Naive thymus-derived CD8-positive, alpha-beta T cell (primary cell): ENCODE measurements around the gene KCNJ1. TPM values are rescaled to one million over a fixed set of nuclear protein-coding genes. Genes with fewer than 3 reads are reported as not detected.

ENCODE experiments used
- ATAC-seq, 2 donors: fragments of 150-1000 bp; cut with Tn5 transposase in 1 of 2; sonication (Bioruptor Pico), chemical (Tn5 transposase) in 1 of 2; 1 replicate in 1 of 2; 2 replicates in 1 of 2; pipeline ENCODE4 v1.10.0; 2021; ENCODE audit warnings: mild to moderate bottlenecking in 2 of 2, moderate library complexity in 2 of 2
- POLR2A ChIA-PET: fragments of 350-600 bp; sonication (Branson Sonifier 250); formaldehyde crosslinking; loops from one replicate; lab custom pipeline; 2021; ENCODE audit warnings: antibody characterized with exemption; lab: Charles Lee
- DNase-seq, 10 donors: peaks; one replicate each; pipeline versions ENCODE4 v3.0.0 to v3.0.0-alpha.2; 2020 to 2022
- H3K27ac Mint-ChIP-seq, 10 donors: one replicate each; pipeline ENCODE4 v1.8.0; 2020 to 2022; ENCODE audit warnings: mild to moderate bottlenecking in 10 of 10, mixed read lengths in 10 of 10, moderate library complexity in 4 of 10, inconsistent platforms in 1 of 10
- H3K27me3 Mint-ChIP-seq, 5 donors: one replicate each; pipeline ENCODE4 v1.8.0; 2021 to 2022; ENCODE audit warnings: mixed read lengths in 5 of 5
- H3K36me3 Mint-ChIP-seq, 3 donors: one replicate each; pipeline ENCODE4 v1.8.0; 2020 to 2022; ENCODE audit warnings: mixed read lengths in 3 of 3, mild to moderate bottlenecking in 2 of 3, inconsistent platforms in 1 of 3
- H3K4me1 Mint-ChIP-seq, 4 donors: one replicate each; pipeline ENCODE4 v1.8.0; 2021 to 2022; ENCODE audit warnings: mixed read lengths in 4 of 4
- H3K4me3 Mint-ChIP-seq, 10 donors: one replicate each; pipeline ENCODE4 v1.8.0; 2020 to 2022; ENCODE audit warnings: mild to moderate bottlenecking in 10 of 10, mixed read lengths in 10 of 10, moderate library complexity in 6 of 10, inconsistent platforms in 1 of 10
- H3K9me3 Mint-ChIP-seq, 9 donors: one replicate each; pipeline ENCODE4 v1.8.0; 2020 to 2022; ENCODE audit warnings: mixed read lengths in 9 of 9, mild to moderate bottlenecking in 3 of 9, inconsistent platforms in 1 of 9, moderate library complexity in 1 of 9
- polyA plus RNA-seq, 3 donors: library from polyadenylated mRNA; unstranded; fragments of 300-500 nt; fragmentation: Illumina TruSeq; gene quantifications; one replicate each; pipeline ENCODE4 v1.2.3, GENCODE V29; 2021
- total RNA-seq, 8 experiments: library from RNA in 2 of 8; stranded (reverse) in 2 of 8; gene quantifications; one replicate each; pipeline ENCODE4 v1.2.3 and lab custom pipeline; 2021 to 2026

Gene KCNJ1
- total and polyA plus RNA-seq, 5 experiments from 2014 or later = not detected

GRCh38 chr11:128907585-128907984 lies 40.5 kb upstream of the KCNJ1 start:
- Mint-ChIP-seq H3K36me3 (no peaks in the 10 kb centered on the region), H3K4me3 (no peak overlapping the region), H3K27ac (no peak overlapping the region), H3K9me3 (no peaks in the 10 kb centered on the region), H3K4me1 (peaks cover 6 to 39% (median 12%) of the 10 kb centered on the region in 4 donors), H3K27me3 (peaks cover 19 to 46% (median 34%) of the 10 kb centered on the region in 5 donors)
- ATAC-seq (no peak), DNase-seq (no peak)
- POLR2A ChIA-PET = no interaction called here

- ATAC-seq (no peak), DNase-seq (no peak)
- Mint-ChIP-seq H3K4me1 (peaks cover 6 to 39% (median 12%) of the 10 kb centered on the region in 4 donors), H3K9me3 (no peaks in the 10 kb centered on the region), H3K4me3 (peak overlapping the region; percentile 71 to 88 (median 80)), H3K36me3 (no peaks in the 10 kb centered on the region), H3K27me3 (peaks cover 15 to 42% (median 31%) of the 10 kb centered on the region in 5 donors), H3K27ac (peak overlapping the region in 1 of 10 donors; percentile 65)
- POLR2A ChIA-PET = interaction anchor here (0.6 kb wide), 1 partner anchor 749 kb away, joined by 3 read pairs; no protein-coding TSS in a partner anchor
Measured at GRCh38 chr11:128906185-128907050, 39.3 kb upstream of the KCNJ1 start.

GRCh38 chr11:128905345-128906184 lies 38.5 kb upstream of the KCNJ1 start:
- Mint-ChIP-seq H3K9me3 (no peaks in the 10 kb centered on the region), H3K27ac (peak overlapping the region in 4 of 10 donors; percentile 1 to 65 (median 36)), H3K27me3 (peaks cover 14 to 38% (median 29%) of the 10 kb centered on the region in 5 donors), H3K36me3 (no peaks in the 10 kb centered on the region), H3K4me3 (peak overlapping the region; percentile 71 to 88 (median 80)), H3K4me1 (peaks cover 6 to 39% (median 12%) of the 10 kb centered on the region in 4 donors)
- ATAC-seq (peak; percentile 79 to 82), DNase-seq (peak in 8 of 10 donors; percentile 9 to 48 (median 38))
- POLR2A ChIA-PET = interaction anchor here (0.6 kb wide), 1 partner anchor 749 kb away, joined by 3 read pairs; no protein-coding TSS in a partner anchor

- ATAC-seq (peak; percentile 37 to 60), DNase-seq (peak in 3 of 10 donors; percentile 11 to 16 (median 16))
- Mint-ChIP-seq H3K4me3 (peak overlapping the region; percentile 64 to 88 (median 78)), H3K36me3 (no peaks in the 10 kb centered on the region), H3K27me3 (peaks cover 14 to 31% (median 21%) of the 10 kb centered on the region in 5 donors), H3K4me1 (peaks cover 6 to 39% (median 12%) of the 10 kb centered on the region in 4 donors), H3K27ac (peak overlapping the region in 2 of 10 donors; percentile 34 to 53), H3K9me3 (no peaks in the 10 kb centered on the region)
- POLR2A ChIA-PET = no interaction called here
Measured at GRCh38 chr11:128904656-128905344, 37.7 kb upstream of the KCNJ1 start.

GRCh38 chr11:128904303-128904655 lies 37.2 kb upstream of the KCNJ1 start:
- no peak for DNase-seq
- H3K27me3 Mint-ChIP-seq = peaks cover 9 to 29% (median 17%) of the 10 kb centered on the region in 5 donors
- peak overlapping the region; percentile 64 to 88 (median 78) for H3K4me3 Mint-ChIP-seq
- H3K36me3 Mint-ChIP-seq = no peaks in the 10 kb centered on the region
- peaks cover 6 to 39% (median 12%) of the 10 kb centered on the region in 4 donors for H3K4me1 Mint-ChIP-seq
- POLR2A ChIA-PET = no interaction called here
- H3K27ac Mint-ChIP-seq = peak overlapping the region in 2 of 10 donors; percentile 15 to 53
- ATAC-seq = no peak
- no peaks in the 10 kb centered on the region for H3K9me3 Mint-ChIP-seq

GRCh38 chr11:128903248-128904061 lies 36.4 kb upstream of the KCNJ1 start:
- peak overlapping the region in 1 of 10 donors; percentile 84 for H3K27ac Mint-ChIP-seq

GRCh38 chr11:128902515-128903066 lies 35.5 kb upstream of the KCNJ1 start:
- ATAC-seq = no peak
- H3K36me3 Mint-ChIP-seq = no peaks in the 10 kb centered on the region
- POLR2A ChIA-PET = interaction anchor here (0.8 to 1.1 kb wide), 2 partner anchors 10 to 11 kb away, joined by 4 read pairs; partner anchors contain the start of gene KCNJ5
- no peaks in the 10 kb centered on the region for H3K9me3 Mint-ChIP-seq
- H3K4me1 Mint-ChIP-seq = peaks cover 6 to 31% (median 12%) of the 10 kb centered on the region in 4 donors
- no peak for DNase-seq
- peak overlapping the region in 1 of 10 donors; percentile 11 for H3K27ac Mint-ChIP-seq
- H3K27me3 Mint-ChIP-seq = peaks cover 5 to 21% (median 8%) of the 10 kb centered on the region in 5 donors
- peak overlapping the region in 1 of 10 donors; percentile 52 for H3K4me3 Mint-ChIP-seq

More at GRCh38 chr11:128903248-128904061, 36.4 kb upstream of the KCNJ1 start:
- DNase-seq = no peak
- Mint-ChIP-seq H3K9me3 (no peaks in the 10 kb centered on the region), H3K27me3 (peaks cover 7 to 27% (median 9%) of the 10 kb centered on the region in 5 donors), H3K4me1 (peaks cover 6 to 35% (median 12%) of the 10 kb centered on the region in 4 donors), H3K4me3 (peak overlapping the region in 9 of 10 donors; percentile 64 to 87 (median 77)), H3K36me3 (no peaks in the 10 kb centered on the region)
- POLR2A ChIA-PET = interaction anchor here (0.8 to 1.1 kb wide), 2 partner anchors 11 to 12 kb away, joined by 4 read pairs; partner anchors contain the start of gene KCNJ5
- ATAC-seq = no peak

- H3K36me3 Mint-ChIP-seq = no peaks in the 10 kb centered on the region
- ATAC-seq (no peak), DNase-seq (no peak)
- no peaks in the 10 kb centered on the region for H3K9me3 Mint-ChIP-seq
- POLR2A ChIA-PET = no interaction called here
- peak overlapping the region in 1 of 10 donors; percentile 52 for H3K4me3 Mint-ChIP-seq
- peaks cover 6 to 26% (median 12%) of the 10 kb centered on the region in 4 donors for H3K4me1 Mint-ChIP-seq
- H3K27ac Mint-ChIP-seq = no peak overlapping the region
- peaks cover 2 to 19% (median 3%) of the 10 kb centered on the region in 5 donors for H3K27me3 Mint-ChIP-seq
Measured at GRCh38 chr11:128901653-128902514, 34.8 kb upstream of the KCNJ1 start.

- Mint-ChIP-seq H3K36me3 (no peaks in the 10 kb centered on the region), H3K4me1 (peaks cover 0 to 16% (median 8%) of the 10 kb centered on the region in 4 donors), H3K9me3 (no peaks in the 10 kb centered on the region), H3K27ac (no peak overlapping the region), H3K27me3 (peaks cover 0 to 27% (median 3%) of the 10 kb centered on the region in 5 donors), H3K4me3 (no peak overlapping the region)
- ATAC-seq (no peak), DNase-seq (no peak)
- POLR2A ChIA-PET = no interaction called here
Measured at GRCh38 chr11:128900468-128900867, 33.4 kb upstream of the KCNJ1 start.

GRCh38 chr11:128898580-128899344 lies 31.7 kb upstream of the KCNJ1 start:
- Mint-ChIP-seq H3K4me1 (peaks cover 0 to 6% (median 3%) of the 10 kb centered on the region in 4 donors), H3K27ac (no peak overlapping the region), H3K9me3 (no peaks in the 10 kb centered on the region), H3K4me3 (no peak overlapping the region), H3K27me3 (peaks cover 8 to 30% (median 11%) of the 10 kb centered on the region in 5 donors), H3K36me3 (no peaks in the 10 kb centered on the region)
- ATAC-seq (no peak), DNase-seq (no peak)
- POLR2A ChIA-PET = no interaction called here
